Astrocyte of the cerebellum (primary cell): ENCODE results near the gene ANKRD50.

Experiments
- DNase-seq: peaks from one replicate; pipeline ENCODE4 v3.0.0-alpha.2; 2011; ENCODE audit warnings: low read depth
- H3K4me3 ChIP-seq: 2 replicates; pipeline ENCODE4 v1.5.1; 2011; ENCODE audit warnings: mild to moderate bottlenecking, low read depth, low read length, moderate library complexity
- in situ Hi-C: cut with HindIII; loops from 2 replicates; pipeline ENCODE4 v1.10.0; 2017; ENCODE audit warnings: low sequenced_read_pairs
- TF ChIP-seq, protein P1 (sequence below): IDR thresholded peaks from 2 replicates; pipeline ENCODE4 v1.5.1; 2012; ENCODE audit warnings: low read length, low read depth, moderate library complexity, mild to moderate bottlenecking; ENCODE audit errors: missing control alignments

ANKRD50 gene

DNA sequence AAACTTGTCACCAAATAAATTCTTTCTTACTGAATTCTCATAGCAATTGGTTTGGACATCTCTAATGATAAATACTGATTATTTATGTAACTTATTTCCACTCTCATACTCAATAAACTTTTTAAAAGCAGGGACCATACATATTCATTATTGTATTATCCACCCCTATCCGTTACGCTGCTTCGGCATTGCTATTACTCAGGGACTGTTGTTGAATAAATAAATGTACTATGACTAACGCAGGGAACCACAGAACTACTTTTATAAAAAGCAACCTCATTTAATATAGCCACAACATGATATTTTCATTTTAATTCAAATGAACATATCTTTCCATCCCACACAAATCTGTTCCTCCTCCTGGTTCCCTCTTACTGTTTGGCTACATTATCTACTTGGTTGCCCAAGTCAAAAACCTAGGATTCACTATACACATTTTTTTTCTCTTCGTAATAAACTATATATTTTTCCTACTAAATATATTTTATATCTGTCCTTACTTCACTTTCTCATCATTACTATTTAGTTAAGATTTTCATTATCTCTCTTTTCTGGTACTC, 14.9 kb upstream of the ANKRD50 start:
- DNase-seq = no peak
- no peak overlapping the region for H3K4me3 ChIP-seq
- TF ChIP-seq, protein P1, sequence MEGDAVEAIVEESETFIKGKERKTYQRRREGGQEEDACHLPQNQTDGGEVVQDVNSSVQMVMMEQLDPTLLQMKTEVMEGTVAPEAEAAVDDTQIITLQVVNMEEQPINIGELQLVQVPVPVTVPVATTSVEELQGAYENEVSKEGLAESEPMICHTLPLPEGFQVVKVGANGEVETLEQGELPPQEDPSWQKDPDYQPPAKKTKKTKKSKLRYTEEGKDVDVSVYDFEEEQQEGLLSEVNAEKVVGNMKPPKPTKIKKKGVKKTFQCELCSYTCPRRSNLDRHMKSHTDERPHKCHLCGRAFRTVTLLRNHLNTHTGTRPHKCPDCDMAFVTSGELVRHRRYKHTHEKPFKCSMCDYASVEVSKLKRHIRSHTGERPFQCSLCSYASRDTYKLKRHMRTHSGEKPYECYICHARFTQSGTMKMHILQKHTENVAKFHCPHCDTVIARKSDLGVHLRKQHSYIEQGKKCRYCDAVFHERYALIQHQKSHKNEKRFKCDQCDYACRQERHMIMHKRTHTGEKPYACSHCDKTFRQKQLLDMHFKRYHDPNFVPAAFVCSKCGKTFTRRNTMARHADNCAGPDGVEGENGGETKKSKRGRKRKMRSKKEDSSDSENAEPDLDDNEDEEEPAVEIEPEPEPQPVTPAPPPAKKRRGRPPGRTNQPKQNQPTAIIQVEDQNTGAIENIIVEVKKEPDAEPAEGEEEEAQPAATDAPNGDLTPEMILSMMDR = no peak
- in situ Hi-C loops = no loop called here

DNA sequence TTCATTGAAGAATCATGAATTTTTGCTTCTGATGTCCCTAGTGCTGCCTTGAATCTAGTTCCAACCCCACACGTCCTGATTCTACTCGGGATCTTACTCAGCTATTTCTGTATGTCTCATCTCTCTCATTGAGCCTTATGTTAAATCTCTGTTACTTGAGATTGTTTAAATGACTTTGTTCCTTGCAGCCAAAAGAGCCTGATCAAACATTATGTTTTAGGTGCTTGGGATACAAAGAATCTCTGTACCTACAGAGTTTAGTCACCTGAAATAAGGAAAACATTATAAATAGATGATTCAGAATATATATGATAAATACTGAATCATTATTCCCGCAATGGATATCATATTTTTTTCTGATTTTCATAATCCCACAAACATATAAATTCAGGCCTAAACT, 13.7 kb upstream of the ANKRD50 start:
- in situ Hi-C loops = no loop called here
- TF ChIP-seq, protein P1 = no peak
- no peak for DNase-seq
- H3K4me3 ChIP-seq = no peak overlapping the region

DNA sequence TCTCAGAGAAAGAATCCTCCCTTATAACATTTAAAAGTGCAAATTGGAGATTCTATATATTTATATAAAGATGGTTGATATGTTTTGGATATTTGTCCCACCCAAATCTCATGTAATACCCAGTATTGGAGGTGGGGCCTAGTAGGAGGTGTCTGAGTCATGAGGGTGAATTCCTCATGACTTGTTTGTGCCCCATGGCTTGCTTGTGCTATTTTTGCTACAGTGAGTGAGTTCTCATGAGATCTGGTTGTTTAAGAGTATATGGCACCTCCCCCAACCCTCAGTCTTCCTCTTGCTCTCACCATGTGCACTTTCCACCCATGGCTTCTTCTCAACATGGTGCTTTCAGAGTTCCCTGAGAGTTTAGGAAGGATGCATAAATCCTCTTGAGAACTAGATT, 9.5 kb upstream of the ANKRD50 start:
- TF ChIP-seq, protein P1 = no peak
- H3K4me3 ChIP-seq = no peak overlapping the region
- in situ Hi-C loops = no loop called here
- DNase-seq = no peak

DNA sequence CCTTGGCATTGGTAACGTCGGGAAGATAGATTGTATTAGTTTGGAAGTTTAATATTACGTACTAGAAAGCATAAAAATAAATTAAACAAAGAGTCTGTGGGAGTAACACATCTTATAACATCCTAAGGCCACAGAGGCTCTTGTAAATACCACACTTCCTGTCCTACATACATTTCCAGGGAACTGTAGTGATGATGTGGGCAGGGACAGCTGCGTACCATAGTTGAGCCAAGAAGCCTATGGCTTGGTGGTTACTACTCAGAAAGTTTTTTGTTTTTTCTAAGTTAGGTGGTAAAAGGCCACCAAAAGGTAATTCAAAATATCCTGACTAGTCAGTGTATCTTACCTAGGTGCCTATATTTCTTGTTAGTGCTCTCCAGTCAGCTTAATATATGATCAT, 4.6 kb upstream of the ANKRD50 start:
- H3K4me3 ChIP-seq = no peak overlapping the region
- in situ Hi-C loops = no loop called here
- no peak for DNase-seq
- TF ChIP-seq, protein P1 = no peak

DNA sequence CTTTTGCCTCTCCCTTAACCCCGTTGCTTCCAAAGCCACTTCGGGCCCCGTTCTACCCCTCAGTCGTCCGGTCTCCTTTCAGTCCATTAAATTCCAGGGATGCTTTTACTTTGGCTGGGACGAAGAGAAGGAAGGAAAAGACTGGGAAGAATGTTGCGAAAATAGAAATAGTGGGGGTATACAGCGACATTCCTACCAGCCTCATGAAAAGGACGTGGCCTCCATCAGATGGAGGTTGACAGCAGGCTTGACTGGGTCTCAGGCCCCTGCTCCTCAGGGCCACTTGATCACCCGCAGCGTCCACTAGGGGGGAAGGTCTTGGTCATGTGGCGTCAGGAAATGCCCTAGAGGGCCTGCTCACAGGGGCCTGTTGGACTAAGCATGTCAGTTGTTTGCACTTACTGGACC, 657 bp upstream of the ANKRD50 start:
- in situ Hi-C loops = no loop called here
- TF ChIP-seq, protein P1 = peak; percentile 49

DNA sequence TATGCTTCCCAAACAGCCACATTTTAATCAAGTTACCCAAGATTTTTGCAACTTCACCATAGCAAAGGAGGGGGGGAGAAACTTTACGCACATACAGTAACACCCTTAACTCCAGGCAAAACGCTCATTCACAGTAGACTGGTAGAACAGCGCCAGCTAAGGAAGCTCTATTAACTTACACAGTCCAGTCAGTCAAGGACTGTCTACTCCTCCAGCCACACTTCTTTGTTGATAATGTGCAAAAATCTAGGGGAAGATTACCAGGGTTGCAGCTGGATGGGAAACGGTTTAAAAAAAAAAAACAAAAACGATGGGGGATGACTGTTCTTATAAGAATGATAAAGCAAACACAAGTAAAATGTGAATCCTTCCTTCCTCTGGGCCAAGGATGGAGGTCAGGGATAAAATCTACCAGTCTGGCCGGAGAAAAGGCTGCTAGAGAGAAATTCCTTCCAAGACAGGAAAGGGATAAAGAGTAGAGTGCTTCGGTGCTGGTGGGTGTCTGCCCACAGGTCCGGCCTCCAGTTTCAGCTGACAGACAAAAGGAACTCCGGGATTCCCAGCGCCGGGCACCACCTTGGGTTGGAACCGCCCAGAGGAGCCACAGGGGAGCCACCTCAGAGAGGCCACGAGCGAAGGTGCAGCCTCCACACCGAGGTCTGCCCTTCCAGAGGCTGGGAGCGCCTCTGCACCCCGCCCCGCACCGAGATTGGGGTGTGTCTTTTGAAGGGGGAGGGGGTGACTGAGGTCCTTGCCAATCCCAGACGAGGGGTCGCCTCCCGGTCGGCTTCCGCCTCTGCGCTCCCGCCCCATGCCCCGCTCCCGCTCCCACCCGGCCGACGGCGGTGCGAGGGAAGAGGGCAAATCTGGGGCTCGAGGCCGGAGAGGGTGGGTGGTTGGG, 811 bp downstream of the ANKRD50 start:
- peak; percentile 53 for DNase-seq

More for the DNA sequence above, 657 bp upstream of the ANKRD50 start:
- DNase-seq = peak; percentile 31
- peak overlapping the region; percentile 82 for H3K4me3 ChIP-seq

More for the DNA sequence above, 811 bp downstream of the ANKRD50 start:
- peak overlapping the region; percentile 82 for H3K4me3 ChIP-seq
- in situ Hi-C loops = no loop called here
- TF ChIP-seq, protein P1 = peak; percentile 35
